IMR-90 (cell line): ENCODE measurements around the gene VWDE. TPM values are rescaled to one million over a fixed set of nuclear protein-coding genes. Genes with fewer than 3 reads are reported as not detected.

Experiments used
- ATAC-seq: fragments of 200-7000 bp; cut with Tn5 transposase; 2 replicates; pipeline ENCODE4 v1.9.1; 2020; ENCODE audit warnings: low read depth, mild to moderate bottlenecking, moderate library complexity
- Bru-seq: library from RNA; stranded (reverse); fragments of 400-500 nt; gene quantifications from one replicate; lab custom pipeline; 2021; lab: Mats Ljungman, UMichigan
- BruChase-seq, 2 experiments: library from RNA; stranded (reverse); fragments of 400-500 nt; gene quantifications; one replicate each; lab custom pipeline; 2021; lab: Mats Ljungman, UMichigan
- BruUV-seq: library from RNA; stranded (reverse); fragments of 400-500 nt; replicated peaks from 2 replicates; lab custom pipeline; 2021; lab: Mats Ljungman, UMichigan
- CTCF ChIA-PET: fragments of 300-600 bp; formaldehyde crosslinking; extraction: SDS; loops from one replicate; lab custom pipeline; 2021; ENCODE audit warnings: antibody characterized with exemption; lab: Yijun Ruan, JAX
- POLR2A ChIA-PET: fragments of 300-600 bp; sonication (Branson Sonifier 250); formaldehyde crosslinking; loops from one replicate; lab custom pipeline; 2022; ENCODE audit warnings: antibody characterized with exemption; ENCODE audit not compliant: unreplicated experiment; lab: Charles Lee
- DNase-seq: peaks from one replicate; pipeline ENCODE4 v3.0.0; 2013
- H2AFZ ChIP-seq: replicated peaks from 2 replicates; pipeline ENCODE3; 2013; ENCODE audit warnings: low read length, mild to moderate bottlenecking; ENCODE audit not compliant: poor library complexity
- H2AK5ac ChIP-seq: 2 replicates; pipeline ENCODE4 v1.6.1; 2013; ENCODE audit warnings: low read depth, low read length, inconsistent platforms
- H2AK9ac ChIP-seq: replicated peaks from 2 replicates; pipeline ENCODE3; 2013; ENCODE audit warnings: mild to moderate bottlenecking, low read depth, low read length, moderate library complexity; ENCODE audit not compliant: poor library complexity
- H2BK120ac ChIP-seq: 2 replicates; pipeline ENCODE4 v1.6.1; 2013; ENCODE audit warnings: low read depth, low read length, inconsistent platforms
- H2BK15ac ChIP-seq: 3 replicates; pipeline ENCODE4 v1.6.1; 2013; ENCODE audit warnings: low read depth, low read length, inconsistent platforms
- H2BK20ac ChIP-seq: 2 replicates; pipeline ENCODE4 v1.6.1; 2013; ENCODE audit warnings: low read depth, mild to moderate bottlenecking, inconsistent platforms, low read length, moderate library complexity
- H2BK5ac ChIP-seq: 2 replicates; pipeline ENCODE4 v1.6.1; 2013; ENCODE audit warnings: mild to moderate bottlenecking, low read depth, low read length, inconsistent platforms; ENCODE audit not compliant: poor library complexity, severe bottlenecking
- H3K14ac ChIP-seq: replicated peaks from 2 replicates; pipeline ENCODE4 v1.6.1; 2013; ENCODE audit warnings: low read depth, low read length, inconsistent platforms
- H3K18ac ChIP-seq: 2 replicates; pipeline ENCODE4 v1.6.1; 2013; ENCODE audit warnings: low read depth, low read length, control low read depth
- H3K23ac ChIP-seq: 2 replicates; pipeline ENCODE4 v1.6.1; 2013; ENCODE audit warnings: low read depth, low read length, inconsistent platforms
- H3K27ac ChIP-seq: 2 replicates; pipeline ENCODE4 v1.5.1; 2013; ENCODE audit warnings: mild to moderate bottlenecking, control low read depth, low read length; ENCODE audit not compliant: insufficient read depth
- H3K27me3 ChIP-seq: 2 replicates; pipeline ENCODE4 v1.6.1; 2013; ENCODE audit warnings: low read length; ENCODE audit not compliant: control insufficient read depth, insufficient read depth
- H3K36me3 ChIP-seq: 2 replicates; pipeline ENCODE4 v1.6.1; 2013; ENCODE audit warnings: low read length, mixed read lengths; ENCODE audit not compliant: control insufficient read depth, insufficient read depth
- H3K4ac ChIP-seq: 2 replicates; pipeline ENCODE4 v1.6.1; 2013; ENCODE audit warnings: low read depth, low read length, inconsistent platforms
- H3K4me1 ChIP-seq: 2 replicates; pipeline ENCODE4 v1.6.1; 2013; ENCODE audit warnings: low read length, mixed read lengths; ENCODE audit not compliant: control insufficient read depth, insufficient read depth
- H3K4me2 ChIP-seq: 2 replicates; pipeline ENCODE4 v1.6.1; 2013; ENCODE audit warnings: low read depth, mild to moderate bottlenecking, control low read depth, low read length, moderate library complexity
- H3K4me3 ChIP-seq: 2 replicates; pipeline ENCODE4 v1.5.1; 2013; ENCODE audit warnings: low read depth, mild to moderate bottlenecking, control low read depth, low read length, moderate library complexity; ENCODE audit not compliant: insufficient read depth
- H3K56ac ChIP-seq: 2 replicates; pipeline ENCODE4 v1.6.1; 2013; ENCODE audit warnings: low read length, inconsistent platforms; ENCODE audit not compliant: insufficient read depth; ENCODE audit errors: extremely low read depth
- H3K79me1 ChIP-seq, 2 experiments: 2 replicates each; pipeline ENCODE4 v1.6.1; 2013; ENCODE audit warnings: low read length in 2 of 2, inconsistent platforms in 1 of 2, low read depth in 1 of 2
- H3K9ac ChIP-seq: 2 replicates; pipeline ENCODE4 v1.6.1; 2013; ENCODE audit warnings: low read depth, low read length, control low read depth
- H3K9me1 ChIP-seq: 2 replicates; pipeline ENCODE4 v1.6.1; 2013; ENCODE audit warnings: low read length, inconsistent platforms; ENCODE audit not compliant: insufficient read depth
- H3K9me3 ChIP-seq: 2 replicates; pipeline ENCODE4 v1.6.1; 2013; ENCODE audit warnings: low read length; ENCODE audit not compliant: control insufficient read depth, insufficient read depth
- H4K20me1 ChIP-seq: 2 replicates; pipeline ENCODE4 v1.6.1; 2013; ENCODE audit warnings: low read length, inconsistent platforms; ENCODE audit not compliant: insufficient read depth
- H4K5ac ChIP-seq: 2 replicates; pipeline ENCODE4 v1.6.1; 2013; ENCODE audit warnings: mild to moderate bottlenecking, low read depth, low read length, control low read depth
- H4K8ac ChIP-seq, 2 experiments: 2 replicates each; pipeline ENCODE4 v1.6.1; 2013; ENCODE audit warnings: low read depth in 2 of 2, low read length in 2 of 2, control low read depth in 1 of 2, inconsistent platforms in 1 of 2
- H4K91ac ChIP-seq: 2 replicates; pipeline ENCODE4 v1.6.1; 2013; ENCODE audit warnings: low read depth, low read length, inconsistent platforms; ENCODE audit not compliant: insufficient read depth
- MAFK ChIP-seq: IDR thresholded peaks from 2 replicates; pipeline ENCODE4 v1.6.1; 2012; ENCODE audit warnings: low read depth, low read length, improper control_type of control experiment
- MAZ ChIP-seq: IDR thresholded peaks from 2 replicates; pipeline ENCODE4 v1.6.1; 2012; ENCODE audit warnings: low read depth, mild to moderate bottlenecking, low read length, improper control_type of control experiment, moderate library complexity, borderline replicate concordance
- POLR2A ChIP-seq: IDR thresholded peaks from 2 replicates; pipeline ENCODE4 v1.6.1; 2012; ENCODE audit warnings: mild to moderate bottlenecking, low read depth, low read length
- RCOR1 ChIP-seq: IDR thresholded peaks from 2 replicates; pipeline ENCODE4 v1.6.1; 2012; ENCODE audit warnings: mild to moderate bottlenecking, low read length, improper control_type of control experiment; ENCODE audit not compliant: insufficient replicate concordance
- WGBS, 2 experiments: methylation state at CpG; one replicate each; pipeline versions ENCODE4 v1.1.5 to v1.1.7; 2013; ENCODE audit warnings: missing lambda C conversion rate in 2 of 2; ENCODE audit not compliant: insufficient read length in 1 of 2; ENCODE audit errors: extremely low coverage in 2 of 2; 5-methylcytosine and 5-hydroxymethylcytosine counted together
- dilution Hi-C: fragments of 300-500 bp; cut with HindIII; formaldehyde crosslinking; loops from one replicate; pipeline ENCODE4 v1.14.3; 2018; ENCODE audit warnings: low sequenced_read_pairs; ENCODE audit not compliant: unreplicated experiment
- in situ Hi-C: fragments of 300-500 bp; cut with MboI; formaldehyde crosslinking; loops from 3 replicates; pipeline ENCODE4 v1.14.3; 2019; ENCODE audit warnings: low sequenced_read_pairs, inconsistent platforms, mixed read lengths
- intact Hi-C: fragments of 100-400 bp; cut with micrococcal nuclease; formaldehyde crosslinking; loops from 2 replicates; pipeline ENCODE4 v1.10.0; 2022
- long read RNA-seq: library from polyadenylated mRNA; unstranded; transcript quantifications from one replicate; pipeline ENCODE4 v2.0.0, GENCODE V29; 2021; ENCODE audit not compliant: unreplicated experiment
- polyA plus RNA-seq, 3 experiments: library from polyadenylated mRNA; depleted of rRNA; stranded (reverse); fragments of >200 nt; gene quantifications; 2 replicates each; pipeline ENCODE4 v1.2.3, GENCODE V29; 2012; ENCODE audit warnings: low replicate concordance in 1 of 3
- total RNA-seq: library from RNA; depleted of rRNA; stranded (reverse); fragments of >200 nt; gene quantifications from 2 replicates; pipeline ENCODE4 v1.2.3, GENCODE V29; 2012; rRNA removed
- TF ChIP-seq, protein P1 (sequence below): conservative IDR thresholded peaks from 2 replicates; pipeline ENCODE4 v1.5.1; 2012; ENCODE audit warnings: mild to moderate bottlenecking, low read depth, low read length, improper control_type of control experiment

VWDE gene
- 0.18 and 0.28 TPM in 2 replicates for total RNA-seq
- polyA plus RNA-seq (2012; rRNA removed): 0.04 and 0.05 TPM in 2 replicates
- 0.01 TPM in 1 of 2 replicates, not detected in the other for polyA plus RNA-seq (2012; cell fraction: cytosol; rRNA removed)
- polyA plus RNA-seq (2012; cell fraction: nucleus; rRNA removed; ENCODE audit: low replicate concordance): 0.02 and 0.24 TPM in 2 replicates
- Bru-seq, nascent RNA: percentile 6 among the genes with signal in this experiment
- percentile 12 among the genes with signal in this experiment for BruChase-seq, experiment 1, labeled RNA remaining after a 6-hour chase
- BruChase-seq, experiment 2, labeled RNA remaining after a 2-hour chase: percentile 11 among the genes with signal in this experiment
- long read RNA-seq: 0 reads

DNA sequence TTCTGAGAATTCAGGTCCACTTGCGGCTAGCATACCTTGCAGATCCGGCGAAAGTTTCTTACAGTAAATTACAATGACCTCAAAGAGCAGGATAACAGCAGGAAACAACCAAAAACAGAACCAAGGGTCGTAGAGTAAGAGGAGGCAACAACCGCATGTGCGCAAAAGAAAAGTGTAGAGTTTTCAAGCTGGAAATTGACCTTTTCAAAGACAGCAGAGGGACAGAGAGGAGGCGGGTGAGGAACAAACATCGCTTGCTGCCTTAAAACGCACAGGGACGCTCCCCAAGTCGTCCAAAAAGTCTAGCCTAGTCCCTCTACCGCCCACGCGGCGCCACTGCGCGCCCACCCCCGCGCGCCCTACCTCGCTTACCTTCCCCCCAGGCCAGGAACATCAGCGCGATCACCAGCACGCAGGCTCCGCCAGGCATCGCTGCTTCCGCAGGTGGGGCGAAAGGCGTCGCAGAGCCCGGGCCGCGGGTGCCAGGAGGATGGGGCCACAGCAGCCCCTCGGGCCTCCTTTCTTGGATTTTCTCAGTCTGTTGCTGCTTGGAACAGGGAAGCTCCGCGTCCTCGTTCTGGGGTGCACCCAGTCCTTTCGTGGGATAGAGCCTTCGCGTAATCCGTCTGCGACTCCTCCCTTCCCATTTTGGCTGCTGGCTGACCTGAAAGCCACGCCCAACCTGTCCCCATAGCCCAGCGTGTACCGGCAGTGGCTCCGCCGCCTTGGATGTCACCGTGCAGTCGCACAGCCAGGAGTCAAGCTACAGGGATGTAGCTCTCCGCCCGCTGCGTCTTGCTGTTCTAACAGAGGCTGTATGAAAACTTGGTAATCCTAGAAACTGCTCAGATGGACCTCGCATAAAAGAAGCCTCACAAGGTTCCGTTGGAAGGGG lies at the start of gene VWDE:
Gene VWDE (minus strand): TSS at position 579 of the 895 bp plus-strand sequence. CDS start 149 bp downstream, at position 430.
- no peak within 1 kb of the TSS for H2AK9ac ChIP-seq
- no peak within 1 kb of the TSS for H3K9ac ChIP-seq
- H3K9me3 ChIP-seq: no peaks in the 10 kb centered on the region
- peak; percentile 46 for ATAC-seq
- no peak within 1 kb of the TSS for H2BK15ac ChIP-seq
- H3K27me3 ChIP-seq: peaks cover 5% of the 10 kb centered on the region; the same call in 1 of the 2 replicates
- H3K4me3 ChIP-seq: no peak within 1 kb of the TSS; the same call in 1 of the 2 replicates
- BruUV-seq: no TSS peak
- peak within 1 kb of the TSS; percentile 84 for H2AFZ ChIP-seq
- H4K8ac ChIP-seq: no peak within 1 kb of the TSS
- H3K23ac ChIP-seq: no peak within 1 kb of the TSS
- intact Hi-C loops (no loop called here), dilution Hi-C loops (no loop called here), in situ Hi-C loops (no loop called here)
- no peak within 1 kb of the TSS for H3K18ac ChIP-seq
- no peak within 1 kb of the TSS for H3K27ac ChIP-seq
- no peak within 1 kb of the TSS for H4K5ac ChIP-seq
- DNase-seq: no peak
- H2BK20ac ChIP-seq: no peak within 1 kb of the TSS
- H3K36me3 ChIP-seq: no peaks in the 10 kb centered on the region
- H3K14ac ChIP-seq: no peak within 1 kb of the TSS
- ChIA-PET POLR2A (no interaction called here), CTCF (no interaction called here)
- H3K4ac ChIP-seq: no peak within 1 kb of the TSS
- no peak within 1 kb of the TSS for H2BK5ac ChIP-seq
- no peak within 1 kb of the TSS for H4K91ac ChIP-seq
- no peaks in the 10 kb centered on the region for H3K79me1 ChIP-seq
- TF ChIP-seq RCOR1 (no peak), MAFK (no peak), MAZ (no peak), POLR2A (no peak)
- TF ChIP-seq, protein P1, sequence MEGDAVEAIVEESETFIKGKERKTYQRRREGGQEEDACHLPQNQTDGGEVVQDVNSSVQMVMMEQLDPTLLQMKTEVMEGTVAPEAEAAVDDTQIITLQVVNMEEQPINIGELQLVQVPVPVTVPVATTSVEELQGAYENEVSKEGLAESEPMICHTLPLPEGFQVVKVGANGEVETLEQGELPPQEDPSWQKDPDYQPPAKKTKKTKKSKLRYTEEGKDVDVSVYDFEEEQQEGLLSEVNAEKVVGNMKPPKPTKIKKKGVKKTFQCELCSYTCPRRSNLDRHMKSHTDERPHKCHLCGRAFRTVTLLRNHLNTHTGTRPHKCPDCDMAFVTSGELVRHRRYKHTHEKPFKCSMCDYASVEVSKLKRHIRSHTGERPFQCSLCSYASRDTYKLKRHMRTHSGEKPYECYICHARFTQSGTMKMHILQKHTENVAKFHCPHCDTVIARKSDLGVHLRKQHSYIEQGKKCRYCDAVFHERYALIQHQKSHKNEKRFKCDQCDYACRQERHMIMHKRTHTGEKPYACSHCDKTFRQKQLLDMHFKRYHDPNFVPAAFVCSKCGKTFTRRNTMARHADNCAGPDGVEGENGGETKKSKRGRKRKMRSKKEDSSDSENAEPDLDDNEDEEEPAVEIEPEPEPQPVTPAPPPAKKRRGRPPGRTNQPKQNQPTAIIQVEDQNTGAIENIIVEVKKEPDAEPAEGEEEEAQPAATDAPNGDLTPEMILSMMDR: no peak
- no peak within 1 kb of the TSS for H2BK120ac ChIP-seq
- no peak within 1 kb of the TSS for H3K56ac ChIP-seq
- H3K9me1 ChIP-seq: no peaks in the 10 kb centered on the region
- H3K4me2 ChIP-seq: peak within 1 kb of the TSS; percentile 68
- H3K4me1 ChIP-seq: no peaks in the 10 kb centered on the region
- H4K20me1 ChIP-seq: no peaks in the 10 kb centered on the region
- no peak within 1 kb of the TSS for H2AK5ac ChIP-seq
- 1% methylated on average over 25 of the region's 54 CpGs; no CpG with 5 or more reads in 1 of the 2 experiments for WGBS, 2 experiments
